HG03039 (cell line): ENCODE data around the gene NINJ2.
"Not testable (repeated sequence)": the region's sequence is repeated elsewhere in the genome, so short reads cannot be mapped to it uniquely, and the experiment has no call there.

Experiments used
- ATAC-seq: cut with Tn5 transposase; IDR thresholded peaks from one replicate; pipeline ENCODE4 v1.9.1; 2021; ENCODE audit warnings: mild to moderate bottlenecking, moderate library complexity; ENCODE audit not compliant: unreplicated experiment

Gene NINJ2

GRCh38 chr12:642633-643474 lies 20.4 kb downstream of the NINJ2 start:
- ATAC-seq, result peak; percentile 62

GRCh38 chr12:641321-641720 lies 21.9 kb downstream of the NINJ2 start:
- not testable (repeated sequence) for ATAC-seq

- no peak for ATAC-seq
These were observed 22.5 kb downstream of the NINJ2 start for GRCh38 chr12:640773-641172.

- no peak for ATAC-seq
These were observed 23.3 kb downstream of the NINJ2 start for GRCh38 chr12:639988-640387.

- ATAC-seq, result no peak
These were observed 23.7 kb downstream of the NINJ2 start for GRCh38 chr12:639566-639965.

GRCh38 chr12:638953-639557 lies 24.2 kb downstream of the NINJ2 start:
- no peak for ATAC-seq

GRCh38 chr12:636632-637031 lies 26.6 kb downstream of the NINJ2 start:
- ATAC-seq, result no peak

- no peak for ATAC-seq
These were observed 29.5 kb downstream of the NINJ2 start for GRCh38 chr12:633731-634130.

GRCh38 chr12:632102-632696 lies 31.0 kb downstream of the NINJ2 start:
- ATAC-seq, result no peak

GRCh38 chr12:630656-631632 lies 32.3 kb downstream of the NINJ2 start:
- ATAC-seq, result peak; percentile 88

GRCh38 chr12:628742-629078 lies 34.5 kb downstream of the NINJ2 start:
- ATAC-seq, result not testable (repeated sequence)

- ATAC-seq, result no peak
These were observed 35.1 kb downstream of the NINJ2 start for GRCh38 chr12:627863-628741.

GRCh38 chr12:627285-627684 lies 36.0 kb downstream of the NINJ2 start:
- ATAC-seq, result no peak

- no peak for ATAC-seq
These were observed 37.2 kb downstream of the NINJ2 start for GRCh38 chr12:625998-626397.

- no peak for ATAC-seq
These were observed 39.3 kb downstream of the NINJ2 start for GRCh38 chr12:623865-624372.

GRCh38 chr12:623172-623864 lies 39.9 kb downstream of the NINJ2 start:
- no peak for ATAC-seq

- no peak for ATAC-seq
These were observed 40.8 kb downstream of the NINJ2 start for GRCh38 chr12:622416-622815.

GRCh38 chr12:619346-619745 lies 43.9 kb downstream of the NINJ2 start:
- no peak for ATAC-seq

- no peak for ATAC-seq
These were observed 44.6 kb downstream of the NINJ2 start for GRCh38 chr12:618605-619004.
